Ascending aorta (tissue), 2 donors: ENCODE data around the gene P3H4. TPM values are rescaled to one million over a fixed set of nuclear protein-coding genes. Genes with fewer than 3 reads are reported as not detected.

Experiments used
- DNase-seq, 2 donors: peaks; one replicate each; pipeline ENCODE4 v3.0.0-alpha.2; 2019; ENCODE audit warnings: low spot score in 2 of 2
- H3K27ac ChIP-seq, 2 donors: fragments of 200-600 bp; sonication (generic); one replicate each; pipeline ENCODE4 v1.5.1; 2016 to 2017; ENCODE audit warnings: mild to moderate bottlenecking in 1 of 2
- H3K27me3 ChIP-seq: fragments of 200-600 bp; sonication (generic); one replicate; pipeline ENCODE4 v1.5.1; 2017
- H3K36me3 ChIP-seq, 2 donors: fragments of 200-600 bp; sonication (generic); one replicate each; pipeline ENCODE4 v1.5.1; 2016
- H3K4me1 ChIP-seq, 2 donors: fragments of 200-600 bp; sonication (generic); one replicate each; pipeline ENCODE4 v1.5.1; 2016 to 2017; ENCODE audit warnings: mild to moderate bottlenecking in 1 of 2
- H3K4me3 ChIP-seq, 2 donors: fragments of 200-600 bp; sonication (generic); one replicate each; pipeline ENCODE4 v1.5.1; 2016 to 2017; ENCODE audit warnings: mild to moderate bottlenecking in 1 of 2
- H3K9me3 ChIP-seq, 2 donors: fragments of 200-600 bp; sonication (generic); one replicate each; pipeline ENCODE4 v1.5.1; 2016
- CTCF ChIP-seq, 3 experiments: fragments of 200-600 bp in 2 of 3; fragments of 450-650 bp in 1 of 3; sonication (generic) in 2 of 3; IDR thresholded peaks; one replicate each; pipeline ENCODE4 v1.5.1; 2016 to 2019; ENCODE audit warnings: antibody characterized with exemption in 3 of 3, mild to moderate bottlenecking in 1 of 3, moderate library complexity in 1 of 3
- intact Hi-C: fragments of 100-400 bp; cut with DNase I; formaldehyde crosslinking; loops from one replicate; pipeline ENCODE4 v1.15.1; 2023
- total RNA-seq: library from RNA; depleted of rRNA; stranded (reverse); fragments of >200 nt; gene quantifications from one replicate; pipeline ENCODE4 v1.1.0, GENCODE V29; 2016

The P3H4 gene
- total RNA-seq, 1 donor from 2014 or later = 61.4 TPM

- Histone ChIP-seq H3K9me3 (no peaks in the 10 kb centered on the region), H3K36me3 (peaks cover 64 to 82% of the 10 kb centered on the region in 2 donors), H3K27me3 (no peaks in the 10 kb centered on the region), H3K27ac (no peak overlapping the region), H3K4me3 (no peak overlapping the region), H3K4me1 (no peaks in the 10 kb centered on the region)
- DNase-seq = no peak
- TF ChIP-seq CTCF (IDR thresholded peaks at IDR 0.05) = no peak
- intact Hi-C loops = no loop called here
These were observed 49.4 kb downstream of the P3H4 start for GRCh38 chr17:41762391-41762790.

- no peak for TF ChIP-seq CTCF (IDR thresholded peaks at IDR 0.05)
- H3K27ac ChIP-seq = no peak overlapping the region
- H3K4me1 ChIP-seq = no peaks in the 10 kb centered on the region
- intact Hi-C loops = no loop called here
- H3K27me3 ChIP-seq = no peaks in the 10 kb centered on the region
- H3K36me3 ChIP-seq = peaks cover 75 to 82% of the 10 kb centered on the region in 2 donors
- no peaks in the 10 kb centered on the region for H3K9me3 ChIP-seq
- H3K4me3 ChIP-seq = no peak overlapping the region
- DNase-seq = no peak
These were observed 50.9 kb downstream of the P3H4 start for GRCh38 chr17:41760878-41761277.

- no peak overlapping the region for H3K27ac ChIP-seq
- H3K36me3 ChIP-seq = peaks cover 65 to 66% of the 10 kb centered on the region in 2 donors
- H3K4me3 ChIP-seq = no peak overlapping the region
- no peak for DNase-seq
- H3K4me1 ChIP-seq = no peaks in the 10 kb centered on the region
- intact Hi-C loops = no loop called here
- H3K27me3 ChIP-seq = no peaks in the 10 kb centered on the region
- no peaks in the 10 kb centered on the region for H3K9me3 ChIP-seq
- TF ChIP-seq CTCF (IDR thresholded peaks at IDR 0.05) = no peak
These were observed 53.1 kb downstream of the P3H4 start for GRCh38 chr17:41758601-41759000.

- peaks cover 27 to 32% of the 10 kb centered on the region in 2 donors for H3K36me3 ChIP-seq
These were observed 57.7 kb downstream of the P3H4 start for GRCh38 chr17:41754066-41754465.

More at GRCh38 chr17:41754066-41754465, 57.7 kb downstream of the P3H4 start:
- no peaks in the 10 kb centered on the region for H3K4me1 ChIP-seq
- no peaks in the 10 kb centered on the region for H3K9me3 ChIP-seq
- intact Hi-C loops = no loop called here
- H3K4me3 ChIP-seq = no peak overlapping the region
- H3K27me3 ChIP-seq = no peaks in the 10 kb centered on the region
- H3K27ac ChIP-seq = no peak overlapping the region
- DNase-seq = no peak
- TF ChIP-seq CTCF (IDR thresholded peaks at IDR 0.05) = no peak

Other genes with a start within 250 kb of the P3H4 start
- gene KRT9, start 239.9 kb downstream of the P3H4 start, total RNA-seq = not detected
- gene KRT14, start 225.1 kb downstream of the P3H4 start, total RNA-seq = 10.3 TPM
- gene KRT16, start 199.2 kb downstream of the P3H4 start, total RNA-seq = 31.9 TPM
- 14.8 TPM for gene KRT17, start 187.4 kb downstream of the P3H4 start, total RNA-seq
- 102 TPM for gene EIF1, start 123.1 kb downstream of the P3H4 start, total RNA-seq
- not detected for gene GAST, start 99.6 kb downstream of the P3H4 start, total RNA-seq
- gene HAP1, start 77.3 kb downstream of the P3H4 start, total RNA-seq = not detected
- gene JUP, start 25.2 kb downstream of the P3H4 start, total RNA-seq = 47.9 TPM
- gene FKBP10, start 1.1 kb upstream of the P3H4 start, total RNA-seq = 388 TPM
- gene NT5C3B, start 24.3 kb upstream of the P3H4 start, total RNA-seq = 36.7 TPM
- gene KLHL10, start 25.9 kb upstream of the P3H4 start, total RNA-seq = not detected
- gene KLHL11, start 53.5 kb upstream of the P3H4 start, total RNA-seq = 8.9 TPM
- 64.4 TPM for gene ACLY, start 107.0 kb upstream of the P3H4 start, total RNA-seq
- not detected for gene ODAD4, start 118.7 kb upstream of the P3H4 start, total RNA-seq
- 72.9 TPM for gene CNP, start 154.8 kb upstream of the P3H4 start, total RNA-seq
- gene DNAJC7, start 205.5 kb upstream of the P3H4 start, total RNA-seq = 79.7 TPM
- 63.6 TPM for gene NKIRAS2, start 208.1 kb upstream of the P3H4 start, total RNA-seq
- gene C17orf113, start 238.7 kb upstream of the P3H4 start, total RNA-seq = 0.21 TPM